ENCODE data around the gene PAPSS1. TPM values are rescaled to one million over a fixed set of nuclear protein-coding genes. Genes with fewer than 3 reads are reported as not detected.

PAPSS1 gene
- total and polyA plus RNA-seq, 2 of the 8 experiments (the other 6 are each of a cell fraction or from before 2014, with no cell fraction given), result 79.2 to 98.5 TPM

DNA sequence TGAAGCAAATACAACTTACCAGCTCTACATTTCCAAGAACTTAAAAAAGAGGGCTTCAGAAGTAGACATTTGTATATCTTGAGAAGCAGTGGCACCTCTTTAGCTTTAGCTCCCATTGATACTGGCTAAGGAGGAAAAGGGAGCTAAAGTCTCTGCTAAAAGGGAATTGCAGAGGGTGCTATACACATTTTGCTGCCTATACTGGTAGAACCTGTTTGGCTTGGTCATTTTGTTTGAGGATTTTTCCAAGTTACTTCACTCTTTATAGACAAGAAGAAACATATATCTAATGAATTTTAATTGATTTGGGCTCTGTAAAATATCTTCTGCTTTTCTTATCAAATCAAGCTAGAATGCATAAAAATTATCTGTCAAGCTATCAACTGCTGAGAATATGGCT is 11.8 kb downstream of the PAPSS1 start:
- H2BK120ac ChIP-seq (replicated peaks; ENCODE audit: low read depth, low read length), result no peak overlapping the region
- POLR2A ChIA-PET (ENCODE audit: partially characterized antibody), result interaction anchor here (0.9 to 1.9 kb wide), 2 partner anchors 12 to 16 kb away, joined by 3 to 8 read pairs; partner anchors contain the start of gene PAPSS1
- H3K79me1 ChIP-seq (ENCODE audit: low read depth, low read length), result peaks cover 4% of the 10 kb centered on the region
- no peak overlapping the region for H3K4ac ChIP-seq (replicated peaks; ENCODE audit: insufficient read length, low read depth, low read length)
- no peak overlapping the region for H4K5ac ChIP-seq (ENCODE audit: insufficient read length, low read depth, low read length)
- H3K36me3 ChIP-seq (ENCODE audit: control insufficient read depth in 2 of 4, insufficient read depth in 4 of 4, low read length in 3 of 4), result peaks cover 0 to 5% (median 0%) of the 10 kb centered on the region in 4 experiments; a peak in 2 of 8 replicates
- no peaks in the 10 kb centered on the region for H4K20me1 ChIP-seq (replicated peaks in 1 of 2; ENCODE audit: control insufficient read depth in 1 of 2, insufficient read depth in 2 of 2, low read length in 2 of 2)
- no peak overlapping the region for H3K4me2 ChIP-seq (ENCODE audit: insufficient read depth in 1 of 2, low read depth in 2 of 2, low read length in 2 of 2)
- H3K27ac ChIP-seq (ENCODE audit: low read depth, low read length), result no peak overlapping the region
- FAIRE-seq (no peak), DNase-seq (ENCODE audit: low read depth in 1 of 2, low spot score in 2 of 2) (no peak)
- peaks cover 9 to 12% of the 10 kb centered on the region in 2 experiments for H3K9me3 ChIP-seq (ENCODE audit: insufficient read depth in 2 of 2, low read depth in 1 of 2, low read length in 1 of 2)
- no peaks in the 10 kb centered on the region for H3K27me3 ChIP-seq (replicated peaks in 1 of 4; ENCODE audit: control insufficient read depth in 3 of 4, extremely low read depth in 1 of 4, insufficient read depth in 3 of 4, low read length in 3 of 4)
- no peak overlapping the region for H2BK20ac ChIP-seq (ENCODE audit: low read length)
- H3K56ac ChIP-seq (replicated peaks; ENCODE audit: insufficient read length, low read depth, low read length), result no peak overlapping the region
- H2AFZ ChIP-seq (ENCODE audit: low read length), result no peak overlapping the region
- H2BK15ac ChIP-seq (ENCODE audit: low read length), result no peak overlapping the region
- CTCF ChIA-PET (ENCODE audit: partially characterized antibody), result interaction anchor here (1.3 to 1.6 kb wide), 3 partner anchors 13 to 205 kb away, joined by 3 to 7 read pairs (median 3); no protein-coding TSS in a partner anchor
- H4K91ac ChIP-seq (replicated peaks; ENCODE audit: insufficient read length, low read length), result no peak overlapping the region
- no peak overlapping the region for H3K18ac ChIP-seq (ENCODE audit: extremely low read depth, low read length)
- H2BK12ac ChIP-seq (ENCODE audit: low read depth, low read length), result no peak overlapping the region
- H3K14ac ChIP-seq (ENCODE audit: insufficient read length), result no peak overlapping the region
- no peak overlapping the region for H3K4me3 ChIP-seq (ENCODE audit: extremely low read depth in 1 of 4, insufficient read depth in 2 of 4, low read depth in 3 of 4, low read length in 4 of 4)
- no peak overlapping the region for H2AK5ac ChIP-seq (ENCODE audit: low read depth, low read length)
- peaks cover 0 to 73% of the 10 kb centered on the region in 2 experiments; a peak in 2 of 4 replicates for H3K79me2 ChIP-seq (ENCODE audit: control insufficient read depth in 1 of 2, insufficient read depth in 2 of 2, low read length in 2 of 2)
- no peak overlapping the region for H4K8ac ChIP-seq (ENCODE audit: extremely low read depth, insufficient read depth, low read length)
- H2BK5ac ChIP-seq (ENCODE audit: low read depth, low read length), result no peak overlapping the region
- no peak for TF ChIP-seq ASH2L (IDR thresholded peaks at IDR 0.05; ENCODE audit: low read length)
- TF ChIP-seq, protein P1, sequence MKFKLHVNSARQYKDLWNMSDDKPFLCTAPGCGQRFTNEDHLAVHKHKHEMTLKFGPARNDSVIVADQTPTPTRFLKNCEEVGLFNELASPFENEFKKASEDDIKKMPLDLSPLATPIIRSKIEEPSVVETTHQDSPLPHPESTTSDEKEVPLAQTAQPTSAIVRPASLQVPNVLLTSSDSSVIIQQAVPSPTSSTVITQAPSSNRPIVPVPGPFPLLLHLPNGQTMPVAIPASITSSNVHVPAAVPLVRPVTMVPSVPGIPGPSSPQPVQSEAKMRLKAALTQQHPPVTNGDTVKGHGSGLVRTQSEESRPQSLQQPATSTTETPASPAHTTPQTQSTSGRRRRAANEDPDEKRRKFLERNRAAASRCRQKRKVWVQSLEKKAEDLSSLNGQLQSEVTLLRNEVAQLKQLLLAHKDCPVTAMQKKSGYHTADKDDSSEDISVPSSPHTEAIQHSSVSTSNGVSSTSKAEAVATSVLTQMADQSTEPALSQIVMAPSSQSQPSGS (IDR thresholded peaks at IDR 0.05; ENCODE audit: low read length), result no peak
- TF ChIP-seq KDM4A (IDR thresholded peaks at IDR 0.05; ENCODE audit: low read depth, low read length, severe bottlenecking), result no peak
- no peak for TF ChIP-seq SUZ12 (IDR thresholded peaks at IDR 0.05; ENCODE audit: low read length)
- TF ChIP-seq YY1 (IDR thresholded peaks at IDR 0.05; ENCODE audit: low read depth, low read length), result no peak
- no peak for TF ChIP-seq MAFK (IDR thresholded peaks at IDR 0.05; ENCODE audit: low read depth, low read length)
- TF ChIP-seq SIX5 (IDR thresholded peaks at IDR 0.05; ENCODE audit: low read depth, low read length), result no peak
- TF ChIP-seq CHD1 (IDR thresholded peaks at IDR 0.05; ENCODE audit: low read depth, low read length), result no peak
- no peak overlapping the region for H3K9ac ChIP-seq (replicated peaks in 1 of 4; ENCODE audit: extremely low read depth in 1 of 4, low read depth in 3 of 4, low read length in 3 of 4)
- no peaks in the 10 kb centered on the region for H3K23me2 ChIP-seq (ENCODE audit: low read depth, low read length)
- no peak overlapping the region for H3K23ac ChIP-seq (ENCODE audit: insufficient read length)
- H3K4me1 ChIP-seq (replicated peaks in 1 of 4; ENCODE audit: control insufficient read depth in 3 of 4, insufficient read depth in 4 of 4, low read length in 3 of 4), result no peaks in the 10 kb centered on the region; a peak in 1 of 7 replicates

Data from H1 (cell line).